ENCODE results near the gene PCDH9.

PCDH9 gene

DNA sequence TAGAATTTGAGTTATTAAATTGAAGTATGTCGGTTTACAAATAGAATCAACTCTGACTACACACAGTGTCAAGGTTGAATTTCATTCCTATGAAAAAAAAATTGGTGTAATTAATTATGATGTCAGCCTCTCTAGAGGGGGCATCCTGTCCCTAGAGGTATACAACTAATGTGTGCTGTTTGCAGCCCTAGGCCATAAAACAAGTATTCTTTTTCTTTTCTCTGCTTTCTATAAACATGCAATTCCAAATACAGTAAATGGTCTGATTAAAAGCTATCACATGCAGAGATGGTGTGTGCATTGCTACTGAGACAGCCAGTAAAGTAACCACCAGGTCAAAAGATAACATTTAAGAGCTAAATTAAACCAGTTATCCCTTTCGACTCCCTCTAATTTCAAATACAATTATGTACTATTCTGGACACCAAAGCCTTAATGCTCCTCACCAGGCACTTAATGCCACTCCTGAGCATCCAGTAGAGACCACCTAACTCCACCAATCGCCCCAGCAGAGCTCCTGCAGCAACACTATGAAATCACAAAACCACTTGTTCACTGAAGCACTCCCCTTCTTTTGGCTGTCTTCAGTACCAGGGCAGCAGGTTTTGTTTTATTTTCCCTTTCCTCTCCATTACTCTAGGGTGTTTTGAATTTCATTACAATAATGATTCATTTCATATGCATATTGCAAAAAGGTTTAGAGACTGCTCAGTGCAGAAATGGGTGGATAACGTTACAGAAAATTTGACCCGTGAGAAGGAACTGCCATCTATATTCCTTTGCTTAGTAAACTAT is 426.9 kb downstream of the PCDH9 start:
- no peak overlapping the region for H3K4me3 ChIP-seq (ENCODE audit: low read depth, low read length)
- TF ChIP-seq, protein P1, sequence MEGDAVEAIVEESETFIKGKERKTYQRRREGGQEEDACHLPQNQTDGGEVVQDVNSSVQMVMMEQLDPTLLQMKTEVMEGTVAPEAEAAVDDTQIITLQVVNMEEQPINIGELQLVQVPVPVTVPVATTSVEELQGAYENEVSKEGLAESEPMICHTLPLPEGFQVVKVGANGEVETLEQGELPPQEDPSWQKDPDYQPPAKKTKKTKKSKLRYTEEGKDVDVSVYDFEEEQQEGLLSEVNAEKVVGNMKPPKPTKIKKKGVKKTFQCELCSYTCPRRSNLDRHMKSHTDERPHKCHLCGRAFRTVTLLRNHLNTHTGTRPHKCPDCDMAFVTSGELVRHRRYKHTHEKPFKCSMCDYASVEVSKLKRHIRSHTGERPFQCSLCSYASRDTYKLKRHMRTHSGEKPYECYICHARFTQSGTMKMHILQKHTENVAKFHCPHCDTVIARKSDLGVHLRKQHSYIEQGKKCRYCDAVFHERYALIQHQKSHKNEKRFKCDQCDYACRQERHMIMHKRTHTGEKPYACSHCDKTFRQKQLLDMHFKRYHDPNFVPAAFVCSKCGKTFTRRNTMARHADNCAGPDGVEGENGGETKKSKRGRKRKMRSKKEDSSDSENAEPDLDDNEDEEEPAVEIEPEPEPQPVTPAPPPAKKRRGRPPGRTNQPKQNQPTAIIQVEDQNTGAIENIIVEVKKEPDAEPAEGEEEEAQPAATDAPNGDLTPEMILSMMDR (conservative IDR thresholded peaks at IDR 0.05; ENCODE audit: low read depth, low read length) = no peak
- DNase-seq (ENCODE audit: low read depth) = no peak

DNA sequence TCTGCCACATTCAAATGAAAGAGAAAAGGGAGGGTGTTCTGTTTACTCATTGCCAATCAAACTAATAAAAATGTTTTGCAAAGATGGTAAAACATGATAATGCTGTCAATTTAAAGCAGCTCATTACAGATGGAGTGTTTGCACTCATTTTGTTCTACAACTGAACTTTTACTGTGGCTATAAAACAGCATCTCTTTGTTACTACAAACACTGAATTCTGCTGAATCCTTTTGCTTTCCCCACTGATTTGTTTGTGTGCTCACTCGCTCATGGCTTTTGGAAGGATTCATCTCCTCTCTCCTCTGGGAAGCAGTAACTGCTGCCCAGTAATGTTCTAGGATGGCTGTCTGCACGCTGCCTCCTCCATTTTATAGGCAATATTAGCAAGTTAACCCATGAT is 434.5 kb downstream of the PCDH9 start:
- TF ChIP-seq, protein P1 (conservative IDR thresholded peaks at IDR 0.05; ENCODE audit: low read depth, low read length) = no peak
- no peak overlapping the region for H3K4me3 ChIP-seq (ENCODE audit: low read depth, low read length)
- DNase-seq (ENCODE audit: low read depth) = no peak

DNA sequence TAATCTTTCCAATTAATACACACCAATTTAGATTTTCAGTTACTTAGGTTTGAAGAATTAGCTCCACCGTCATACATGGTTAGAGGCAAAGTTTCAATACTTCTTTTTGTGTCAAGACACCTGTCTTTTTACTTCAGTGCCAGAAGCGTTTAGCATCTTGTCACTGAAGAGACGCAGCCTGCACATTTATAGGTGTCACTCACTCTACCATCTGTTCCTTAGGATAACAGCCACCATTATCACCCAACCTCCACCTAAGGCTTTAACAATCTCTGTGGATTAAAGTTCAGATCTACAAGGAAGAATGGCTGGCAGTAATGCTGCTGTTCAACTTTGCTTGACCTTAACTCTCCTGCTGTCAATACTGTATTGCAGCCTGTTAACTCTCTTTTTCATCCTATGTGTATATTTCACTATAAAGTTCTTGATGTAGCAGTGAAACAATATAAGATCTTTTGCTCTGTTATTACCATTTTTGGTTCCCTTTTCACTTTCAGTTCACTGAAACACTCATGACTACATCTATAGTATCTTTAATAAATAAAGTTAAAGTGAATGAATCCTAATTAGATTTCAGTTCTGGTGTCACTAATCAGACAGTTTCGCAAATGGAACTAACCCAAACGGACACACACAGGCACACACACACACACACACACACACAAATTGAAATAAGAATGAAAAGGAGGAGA is 435.6 kb downstream of the PCDH9 start:
- TF ChIP-seq, protein P1 (conservative IDR thresholded peaks at IDR 0.05; ENCODE audit: low read depth, low read length) = no peak
- no peak for DNase-seq (ENCODE audit: low read depth)
- H3K4me3 ChIP-seq (ENCODE audit: low read depth, low read length) = no peak overlapping the region

DNA sequence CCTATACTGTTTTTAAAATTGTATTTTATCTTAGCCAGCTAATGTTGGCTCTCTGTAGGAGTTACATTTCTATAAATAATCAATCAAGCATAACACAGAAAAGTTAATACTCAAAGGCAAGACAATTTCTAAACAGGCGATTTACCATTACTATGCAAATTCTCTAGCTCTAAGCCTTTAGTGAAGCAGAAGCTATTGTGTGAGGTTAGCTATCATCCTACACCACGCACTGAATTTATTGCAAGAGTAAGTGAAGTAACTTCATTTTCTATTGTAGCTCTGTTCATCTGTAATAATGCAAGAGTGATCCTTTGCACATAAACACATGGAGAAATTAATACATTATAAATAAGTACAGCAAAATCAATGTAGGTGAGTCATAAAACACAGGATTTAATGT is 439.3 kb downstream of the PCDH9 start:
- no peak overlapping the region for H3K4me3 ChIP-seq (ENCODE audit: low read depth, low read length)
- TF ChIP-seq, protein P1 (conservative IDR thresholded peaks at IDR 0.05; ENCODE audit: low read depth, low read length) = no peak
- no peak for DNase-seq (ENCODE audit: low read depth)

DNA sequence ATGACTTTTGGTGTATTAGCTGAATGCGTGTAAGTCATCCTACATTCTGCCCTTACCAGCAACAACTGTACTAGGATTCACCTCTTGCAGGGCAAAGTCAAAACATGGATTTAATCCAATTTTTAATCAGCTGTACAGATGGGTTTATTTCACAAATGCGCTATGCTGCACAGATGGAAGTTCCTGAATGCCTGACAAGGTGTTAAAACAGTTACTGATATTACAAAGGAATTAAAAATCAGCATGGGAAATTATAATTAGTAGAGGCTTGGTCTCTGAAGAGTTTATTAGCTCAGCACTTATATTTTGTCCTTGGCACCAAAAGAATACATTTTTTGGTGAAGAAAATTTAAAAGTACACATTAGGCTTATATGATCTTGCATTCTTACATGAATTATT is 448.9 kb downstream of the PCDH9 start:
- TF ChIP-seq, protein P1 (conservative IDR thresholded peaks at IDR 0.05; ENCODE audit: low read depth, low read length) = no peak
- DNase-seq (ENCODE audit: low read depth) = no peak
- no peak overlapping the region for H3K4me3 ChIP-seq (ENCODE audit: low read depth, low read length)

DNA sequence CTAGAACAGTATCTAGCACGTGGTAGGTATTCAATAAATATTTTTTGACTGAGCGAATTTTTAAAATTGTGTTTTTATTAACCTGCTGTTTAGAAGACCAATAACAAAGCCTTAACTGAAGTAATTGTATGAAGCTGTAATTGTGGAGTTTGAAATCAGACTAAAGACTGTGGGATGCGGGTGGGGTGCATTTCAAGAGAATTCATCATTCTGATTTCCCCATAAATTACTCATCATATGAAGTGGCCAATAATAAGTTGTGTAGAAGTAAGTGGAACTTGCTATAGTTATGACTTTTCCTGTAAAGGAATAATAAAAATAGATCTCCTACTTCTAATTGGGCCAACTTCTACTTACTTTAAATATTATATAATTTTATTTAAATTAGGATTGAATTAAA is 449.3 kb downstream of the PCDH9 start:
- DNase-seq (ENCODE audit: low read depth) = peak; percentile 42
- TF ChIP-seq, protein P1 (conservative IDR thresholded peaks at IDR 0.05; ENCODE audit: low read depth, low read length) = no peak
- H3K4me3 ChIP-seq (ENCODE audit: low read depth, low read length) = no peak overlapping the region
